Muscle of back (tissue), 11 donors: ENCODE results near the gene ADCY9. TPM values are rescaled to one million over a fixed set of nuclear protein-coding genes. Genes with fewer than 3 reads are reported as not detected.
"Not testable (repeated sequence)": the region's sequence is repeated elsewhere in the genome, so short reads cannot be mapped to it uniquely, and the experiment has no call there.

Experiments used
- DNase-seq, 3 donors: peaks; one replicate each; pipeline versions ENCODE4 v3.0.0 to v3.0.0-alpha.2; 2013
- polyA plus RNA-seq, 10 donors: library from polyadenylated mRNA; unstranded; fragments of 120-200 nt; gene quantifications; one replicate each; pipeline ENCODE4 v1.2.1, GENCODE V29; 2013; ENCODE audit not compliant: insufficient read length in 10 of 10

The ADCY9 gene
- polyA plus RNA-seq, 10 donors, result 11.3 to 16.9 (median 13.9) TPM

DNA sequence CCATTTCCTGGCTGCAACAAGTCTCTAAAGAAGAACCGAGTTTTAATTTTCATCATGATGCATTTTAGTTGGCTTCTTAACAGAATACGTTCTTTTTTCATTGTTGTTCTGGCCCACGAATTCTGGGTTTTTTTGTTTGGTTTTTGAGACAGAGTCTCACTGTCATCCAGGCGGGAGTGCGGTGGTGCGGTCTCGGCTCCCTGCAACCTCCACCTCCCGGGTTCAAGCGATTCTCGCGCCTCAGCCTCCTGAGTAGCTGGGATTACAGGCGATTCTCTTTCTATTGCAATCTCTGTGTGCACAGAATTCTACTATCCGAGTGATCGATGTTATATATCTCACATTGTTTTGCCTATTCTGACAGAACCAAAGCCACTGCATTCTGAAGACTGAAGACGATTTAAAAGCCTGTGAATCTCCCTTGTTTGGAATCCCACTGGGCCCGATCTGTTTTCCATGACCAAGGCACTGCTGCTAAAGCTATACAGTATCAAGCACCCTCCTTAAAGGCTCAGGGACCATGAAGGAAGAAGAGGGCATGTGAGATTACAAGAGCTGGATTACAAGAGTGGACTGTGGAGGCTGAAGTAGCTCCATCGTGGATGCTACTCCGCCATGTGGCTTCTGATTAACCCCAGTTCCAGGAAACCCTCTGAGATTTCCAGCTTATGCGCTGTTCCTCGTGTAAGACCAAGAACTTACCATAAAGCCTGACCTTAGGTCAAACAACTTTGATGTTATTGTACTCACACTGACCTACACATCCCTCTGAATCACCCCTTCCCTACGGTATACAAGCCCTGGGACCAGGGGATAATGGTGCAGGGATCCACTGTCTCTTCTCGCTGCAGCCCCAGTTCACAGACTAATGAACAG lies 44.3 kb downstream of the ADCY9 start:
- DNase-seq, result no peak

DNA sequence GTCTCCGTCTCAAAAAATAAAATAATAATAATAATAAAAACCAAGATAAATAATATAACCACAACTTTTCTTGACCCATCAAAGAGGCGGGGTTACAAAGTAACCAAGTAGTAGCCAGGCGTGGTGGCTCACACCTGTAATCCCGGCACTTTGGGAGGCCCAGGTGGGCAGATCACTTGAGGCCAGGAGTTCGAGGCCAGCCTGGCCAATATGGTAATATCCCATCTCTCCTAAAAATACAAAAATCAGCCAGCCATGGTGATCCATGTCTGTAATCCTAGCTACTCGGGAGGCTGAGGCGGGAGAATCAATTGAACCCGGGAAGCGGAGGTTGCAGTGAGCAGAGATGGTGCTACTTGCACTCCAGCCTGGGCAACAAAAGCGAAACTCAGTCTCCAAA lies 45.3 kb downstream of the ADCY9 start:
- DNase-seq, result no peak

DNA sequence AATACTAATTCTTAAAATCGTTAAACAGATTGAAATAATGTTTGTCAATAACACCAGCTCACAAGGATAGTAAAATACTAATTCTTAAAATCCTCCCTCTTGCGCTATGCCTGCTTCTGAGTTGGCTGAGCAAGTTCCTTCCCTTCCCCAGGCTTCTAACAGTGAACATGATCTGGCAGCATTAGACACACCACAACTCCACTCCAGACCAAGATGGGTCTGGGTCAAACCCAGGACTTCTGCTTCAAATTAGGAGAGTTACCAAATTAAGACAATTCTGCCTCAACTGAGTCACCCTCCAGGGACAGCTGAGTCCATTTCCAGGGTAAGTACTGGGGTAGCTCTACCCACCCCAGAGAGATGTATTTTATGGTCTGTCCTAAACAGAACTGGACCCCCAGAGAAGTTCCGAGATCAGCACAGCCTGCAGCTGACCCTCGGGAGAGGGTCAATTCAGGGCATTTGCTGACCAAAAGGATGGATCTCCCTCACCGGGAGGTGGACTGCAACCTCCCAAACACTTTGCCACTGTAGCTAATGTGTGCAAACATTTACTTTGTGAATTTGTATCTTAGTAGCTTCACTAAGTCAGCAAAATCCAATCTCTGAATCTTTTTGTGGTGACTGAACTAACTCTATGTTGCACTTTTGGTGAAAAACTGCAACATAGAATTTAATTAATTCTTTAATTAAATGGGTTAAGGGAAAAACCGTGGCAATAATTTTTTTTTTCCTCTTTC lies 48.8 kb downstream of the ADCY9 start:
- DNase-seq, result no peak

DNA sequence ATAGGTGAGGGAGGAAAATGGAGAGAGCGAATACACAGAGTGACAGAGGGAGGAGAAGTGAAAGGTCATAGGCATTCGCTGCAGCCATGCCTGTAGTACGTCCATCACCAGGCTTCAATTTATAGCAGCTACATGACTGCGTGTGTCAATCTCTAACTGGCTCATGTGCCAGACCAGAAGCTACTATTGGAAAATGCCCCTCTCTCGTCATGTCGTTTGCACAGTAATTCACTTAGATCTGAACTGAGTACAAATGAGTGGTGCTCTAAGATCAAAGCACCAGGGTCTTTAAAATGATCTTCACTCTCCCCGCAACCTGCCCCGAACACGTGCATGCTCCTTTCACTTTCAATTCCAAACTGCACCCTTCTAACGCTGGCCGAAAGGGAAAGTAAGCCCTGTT lies 51.3 kb downstream of the ADCY9 start:
- DNase-seq, result no peak

DNA sequence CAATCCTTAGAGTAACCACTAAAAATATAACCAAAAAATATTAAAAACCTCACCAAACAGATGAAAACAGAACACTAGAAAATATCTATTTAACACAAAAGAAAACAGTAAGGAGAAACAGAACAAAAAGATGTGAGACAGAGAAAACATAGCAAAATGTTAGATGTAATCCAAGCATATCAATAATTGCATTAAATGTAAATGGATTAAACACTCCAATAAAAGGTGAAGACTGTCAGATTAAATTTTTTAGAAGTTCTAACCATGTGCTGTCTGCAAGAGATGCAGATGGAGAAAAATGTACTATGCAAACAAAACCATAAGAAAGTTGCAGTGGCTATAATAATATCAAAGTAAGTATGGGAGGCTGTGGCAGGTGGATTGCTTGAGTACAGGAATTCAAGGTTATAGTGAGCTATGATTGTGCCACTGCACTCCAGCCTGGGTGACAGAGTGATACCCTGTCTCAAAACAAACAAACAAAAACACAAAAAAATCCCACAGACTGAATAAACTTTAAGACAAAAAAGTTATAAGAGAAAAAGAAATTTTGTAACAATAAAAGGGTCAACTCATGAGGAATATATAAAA lies 53.9 kb downstream of the ADCY9 start:
- DNase-seq, result no peak

DNA sequence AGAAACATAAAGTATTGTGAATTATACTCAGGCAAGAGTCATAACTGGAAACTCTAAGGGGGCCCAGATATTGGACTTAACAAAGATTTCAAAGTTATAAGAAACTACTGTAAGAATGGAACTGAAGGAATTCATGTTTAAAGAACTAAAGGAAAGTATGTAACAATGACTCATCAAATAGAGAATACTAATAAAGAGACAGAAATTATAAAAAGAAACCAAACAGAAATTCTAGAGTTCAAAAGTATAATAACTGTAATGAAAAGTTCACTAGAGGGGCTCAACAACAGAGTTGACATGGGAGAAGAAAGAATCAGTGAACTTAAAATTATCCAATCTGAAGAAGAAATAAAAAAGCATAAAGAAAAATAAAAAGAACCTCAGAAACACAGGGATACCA lies 55.4 kb downstream of the ADCY9 start:
- DNase-seq, result no peak

DNA sequence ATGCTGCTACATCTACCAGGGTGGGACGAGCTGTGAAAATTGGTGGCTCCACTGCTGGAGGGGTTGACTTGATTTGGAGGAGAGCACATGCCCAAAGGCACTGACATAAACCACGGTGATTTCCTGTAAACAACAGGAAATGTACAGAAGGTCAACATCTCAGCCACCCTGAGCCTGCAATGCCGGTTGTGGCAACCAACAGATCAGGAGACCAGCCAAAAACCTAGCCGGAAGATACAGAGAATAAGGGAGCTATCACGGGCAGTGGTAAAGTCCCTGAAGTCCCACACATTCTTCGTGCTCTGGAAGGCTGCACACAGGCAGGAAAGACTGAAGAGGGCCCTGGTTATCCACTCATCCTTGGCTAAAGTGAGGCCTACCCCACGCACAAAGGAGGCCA lies 56.2 kb downstream of the ADCY9 start:
- no peak for DNase-seq

DNA sequence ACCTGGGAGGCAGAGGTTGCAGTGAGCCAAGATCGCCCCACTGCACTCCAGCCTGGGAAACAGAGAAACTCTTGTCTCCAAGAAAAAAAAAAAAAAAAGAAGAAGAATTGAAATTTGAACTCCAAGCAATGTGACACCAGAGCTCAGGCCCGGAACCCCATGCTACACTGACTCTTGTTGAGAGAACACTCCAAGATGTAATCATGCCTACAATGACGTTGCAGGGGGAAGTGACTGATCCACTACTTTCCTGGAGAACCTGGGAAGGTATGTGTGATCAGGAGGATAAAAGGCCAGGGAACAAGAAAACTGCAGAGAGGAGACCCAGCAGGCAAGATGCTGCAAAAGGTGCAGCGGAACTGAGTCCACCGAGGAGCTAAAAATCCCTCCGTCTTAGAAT lies 57.9 kb downstream of the ADCY9 start:
- no peak for DNase-seq

DNA sequence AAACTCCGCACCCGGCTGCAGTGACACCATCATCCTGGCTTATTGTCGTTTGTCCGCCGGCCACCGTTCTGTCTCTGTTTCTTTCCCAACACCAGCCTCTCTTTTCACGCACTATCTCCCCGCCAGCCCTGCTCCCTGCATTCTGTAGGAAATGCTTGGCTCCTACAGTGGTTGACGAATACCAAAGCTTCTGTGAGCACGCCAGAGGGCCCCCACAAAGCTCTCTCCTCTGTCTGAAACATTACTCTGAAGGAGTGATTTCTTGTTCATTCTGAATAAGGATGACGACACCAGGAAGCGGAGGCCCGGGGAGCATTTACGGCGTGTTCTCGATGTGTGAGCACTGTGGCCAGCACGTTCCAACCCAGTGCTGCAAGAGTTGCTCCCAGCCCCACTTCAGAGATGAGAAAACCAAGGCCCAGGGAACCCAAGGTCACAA lies 58.8 kb downstream of the ADCY9 start:
- DNase-seq, result no peak

DNA sequence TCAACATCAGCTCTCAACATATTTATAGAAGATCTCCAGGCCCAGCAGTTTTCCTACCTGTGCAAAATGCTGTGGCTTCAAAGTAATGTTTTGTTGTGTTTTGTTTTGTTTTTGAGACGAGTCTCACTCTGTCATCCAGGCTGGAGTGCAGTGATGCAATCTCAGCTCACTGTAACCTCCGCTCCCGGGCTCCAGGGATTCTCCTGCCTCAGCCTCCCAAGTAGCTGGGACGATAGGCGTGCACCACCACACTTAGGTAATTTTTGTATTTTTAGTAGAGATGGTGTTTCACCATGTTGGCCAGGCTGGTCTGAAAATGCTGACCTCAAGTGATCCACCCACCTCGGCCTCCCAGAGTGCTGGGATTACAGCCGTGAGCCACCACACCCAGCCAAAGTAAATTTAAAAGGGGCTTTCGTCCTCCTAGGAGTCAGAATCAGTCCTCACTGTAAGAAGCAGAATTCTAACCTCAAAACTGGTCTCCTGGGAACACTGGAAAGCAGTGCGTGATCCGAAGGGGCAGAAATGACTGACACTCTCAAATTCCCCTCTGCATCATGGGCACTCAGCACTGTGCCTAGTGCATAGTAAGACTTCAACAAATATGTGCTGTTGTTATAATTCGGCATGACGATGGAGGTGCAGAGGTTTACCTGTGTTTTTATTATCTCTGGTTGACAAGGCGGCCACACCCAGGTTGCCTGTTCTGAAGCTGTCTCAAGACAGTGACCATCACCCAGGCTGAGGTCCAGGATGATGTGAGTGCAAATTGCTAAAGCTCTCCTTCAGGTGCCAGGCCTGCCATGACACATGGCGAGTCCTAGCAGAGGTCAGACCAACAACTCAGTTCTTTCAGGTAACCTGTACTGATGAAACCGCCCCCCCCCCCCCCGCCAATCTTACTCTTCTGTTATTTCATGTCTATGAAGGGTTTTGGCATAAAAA lies 59.8 kb downstream of the ADCY9 start:
- DNase-seq, result no peak

DNA sequence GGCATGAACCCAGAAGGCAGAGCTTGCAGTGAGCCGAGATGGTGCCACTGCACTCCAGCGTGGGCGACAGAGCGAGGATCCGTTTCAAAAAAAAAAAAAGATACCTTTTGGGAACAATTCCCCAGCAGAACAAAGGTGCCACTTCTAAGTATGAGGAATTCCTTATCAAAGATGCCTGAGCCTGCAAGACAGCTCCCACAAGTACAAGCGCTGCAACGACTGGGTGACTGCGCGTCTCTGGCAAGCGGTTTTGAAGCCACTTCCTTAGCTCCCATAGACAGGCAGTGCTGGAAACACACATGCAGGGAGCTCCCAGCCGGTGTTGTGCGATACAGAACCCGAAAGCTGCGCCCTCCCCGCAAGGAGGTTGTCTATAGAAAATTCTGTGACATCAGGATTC lies 60.5 kb downstream of the ADCY9 start:
- no peak for DNase-seq

DNA sequence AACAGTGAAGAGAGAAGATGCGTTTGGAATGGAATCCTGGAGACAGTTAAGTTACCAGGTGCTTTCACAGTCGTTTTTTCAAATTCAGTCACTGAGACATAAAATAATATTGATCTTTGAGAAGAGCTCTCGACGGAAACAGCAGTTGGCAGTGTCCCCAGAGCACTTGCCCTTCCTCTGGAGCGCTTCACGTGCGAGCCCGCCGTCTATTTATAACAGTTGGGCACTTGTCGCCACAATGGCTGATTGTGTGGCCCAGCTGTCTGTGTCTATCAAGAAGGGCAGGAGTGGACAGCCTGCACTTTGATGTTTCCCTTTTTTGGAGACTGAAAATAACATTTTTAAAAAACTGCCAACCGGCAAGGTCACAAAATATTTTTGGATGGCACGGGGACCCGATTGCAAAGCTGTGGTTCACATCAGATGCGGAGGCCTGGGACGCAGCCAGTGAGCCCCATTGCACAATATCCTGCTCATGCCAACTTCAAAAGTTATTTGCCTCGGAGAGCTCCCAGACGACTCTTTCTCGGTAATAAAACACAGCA lies 62.9 kb downstream of the ADCY9 start:
- peak; percentile 76 to 84 (median 81) for DNase-seq

DNA sequence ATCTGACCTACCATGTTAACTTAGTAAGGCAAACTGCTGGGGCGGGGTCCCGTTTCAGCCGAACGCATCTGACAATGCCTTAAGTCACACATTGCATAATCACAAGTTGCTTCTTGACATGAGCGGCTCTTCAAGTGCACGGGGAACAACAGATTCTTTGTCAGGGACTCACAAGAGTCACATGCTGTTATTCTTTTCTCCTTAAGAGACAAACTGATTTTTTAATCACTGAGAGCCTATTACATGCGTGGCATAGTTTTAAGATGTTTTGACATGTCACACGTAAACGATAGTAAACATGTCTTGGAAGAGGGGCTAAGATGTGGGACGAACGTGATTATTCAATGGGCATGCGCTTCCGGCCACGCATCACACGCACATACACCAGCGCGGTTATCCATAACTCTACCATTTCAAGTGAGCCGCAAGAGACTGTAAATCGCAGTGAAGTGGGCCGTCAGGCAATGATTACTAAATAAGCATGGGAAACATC lies 63.4 kb downstream of the ADCY9 start:
- peak in 1 of 3 donors; percentile 35 for DNase-seq

DNA sequence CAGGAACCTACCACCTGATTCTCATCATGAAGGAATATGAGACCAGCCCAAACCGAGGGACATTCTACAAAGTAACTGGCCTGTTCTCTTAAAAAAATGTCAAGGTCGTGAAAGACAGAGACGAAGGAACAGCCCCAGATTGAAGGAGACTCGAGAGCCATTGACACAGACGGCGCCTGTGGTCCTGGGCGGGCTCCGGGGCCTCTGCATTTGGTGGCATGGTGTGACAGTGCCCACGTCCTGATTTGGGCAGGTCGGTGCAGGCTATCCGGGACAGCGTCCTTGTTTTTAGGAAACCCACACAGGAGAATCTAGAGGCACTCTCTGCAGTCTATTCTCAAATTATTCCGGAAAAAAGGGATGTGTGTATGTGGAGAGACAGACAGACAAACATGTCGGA lies 64.1 kb downstream of the ADCY9 start:
- DNase-seq, result no peak

DNA sequence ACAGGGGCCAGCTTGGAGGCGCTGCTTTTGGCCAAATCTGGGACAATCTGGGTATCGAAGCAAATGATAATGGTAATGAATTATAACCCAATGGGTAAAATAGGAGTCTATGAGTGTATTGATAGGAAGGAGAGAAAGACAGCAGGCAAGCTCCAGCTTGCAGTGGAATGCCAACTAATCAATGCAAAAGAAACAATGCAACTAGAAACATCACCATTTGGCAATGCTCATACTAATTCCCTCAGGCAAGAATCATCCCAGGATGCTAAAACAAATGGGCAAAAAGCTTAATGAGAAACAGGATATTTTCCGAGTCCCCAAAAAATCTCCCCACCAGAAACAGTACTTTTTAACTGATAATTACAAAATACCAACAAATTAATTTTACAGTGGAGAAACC lies 64.7 kb downstream of the ADCY9 start:
- DNase-seq, result no peak

DNA sequence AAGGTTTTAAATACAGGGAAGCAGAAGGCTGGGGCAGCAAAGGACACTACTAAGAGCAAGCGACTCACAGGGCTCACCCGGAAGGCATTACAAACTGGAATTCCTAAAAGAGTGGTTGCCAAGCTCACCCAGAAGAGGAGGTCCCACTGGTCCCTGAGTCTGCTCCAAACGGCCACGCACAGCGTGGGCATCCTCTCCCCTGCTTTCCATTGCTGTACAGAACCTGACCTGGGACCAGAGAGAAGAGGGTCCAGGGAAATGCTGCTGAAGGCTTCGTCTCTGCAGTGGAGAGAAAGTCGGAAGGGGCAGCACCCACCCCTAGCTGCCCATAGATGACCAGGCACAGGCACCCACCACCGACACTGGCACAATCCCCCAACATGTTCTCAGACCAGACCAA lies 67.2 kb downstream of the ADCY9 start:
- DNase-seq, result no peak

DNA sequence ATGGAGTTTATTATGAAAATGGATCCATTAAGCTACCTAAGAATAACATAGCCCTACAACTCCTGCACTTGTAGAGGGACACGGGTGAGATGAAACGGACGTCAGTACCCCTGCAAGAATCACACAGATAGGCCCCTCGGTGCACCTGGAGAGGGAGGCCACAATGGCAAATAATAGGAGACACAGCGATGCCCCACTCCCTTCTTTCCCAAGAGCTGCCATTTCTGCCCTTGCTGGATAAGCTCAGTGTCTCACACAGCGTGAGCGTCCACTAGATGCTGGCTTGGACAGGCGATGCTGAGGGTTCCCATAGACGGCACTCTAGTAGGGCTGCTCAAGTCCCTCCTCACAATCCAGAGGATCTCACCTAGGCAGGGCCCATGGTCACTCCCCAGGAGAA lies 67.8 kb downstream of the ADCY9 start:
- no peak for DNase-seq

DNA sequence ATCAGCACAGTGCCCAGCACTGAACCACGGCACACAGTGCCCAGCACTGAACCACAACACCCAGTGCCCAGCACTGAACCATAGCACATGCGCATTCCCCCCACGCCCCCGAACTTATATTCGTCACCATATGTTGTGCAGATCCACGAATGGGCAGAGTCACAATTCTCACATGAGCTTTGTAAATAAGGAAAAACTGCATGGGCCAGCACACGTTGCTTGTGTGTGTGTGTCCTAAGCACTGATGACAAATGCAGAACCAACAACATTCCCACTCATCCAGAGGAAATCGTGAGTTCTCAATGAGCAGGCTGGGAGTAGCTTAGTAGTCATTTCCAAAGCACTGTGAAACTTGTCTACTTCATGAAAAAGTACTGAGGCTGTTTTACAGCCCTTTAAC lies 70.0 kb downstream of the ADCY9 start:
- DNase-seq, result peak in 1 of 3 donors; percentile 19

DNA sequence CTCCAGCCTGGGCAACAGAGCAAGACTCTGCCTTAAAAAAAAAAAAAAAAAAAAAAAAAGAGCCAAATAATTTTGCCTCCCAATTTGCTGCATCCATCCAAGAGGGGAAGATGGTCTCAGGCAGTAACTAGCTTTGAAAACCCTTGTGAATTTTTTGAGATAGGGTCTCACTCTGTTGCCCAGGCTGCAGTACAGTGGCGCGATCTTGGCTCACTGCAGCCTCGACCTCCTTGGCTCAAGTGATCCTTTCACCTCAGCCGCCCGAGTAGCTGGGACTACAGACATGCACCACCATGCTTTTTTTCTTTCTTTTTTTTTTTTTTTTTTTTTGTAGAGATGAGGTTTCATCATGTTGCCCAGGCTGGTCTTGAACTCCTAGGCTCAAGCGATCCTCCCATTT lies 70.7 kb downstream of the ADCY9 start:
- DNase-seq, result not testable (repeated sequence)

DNA sequence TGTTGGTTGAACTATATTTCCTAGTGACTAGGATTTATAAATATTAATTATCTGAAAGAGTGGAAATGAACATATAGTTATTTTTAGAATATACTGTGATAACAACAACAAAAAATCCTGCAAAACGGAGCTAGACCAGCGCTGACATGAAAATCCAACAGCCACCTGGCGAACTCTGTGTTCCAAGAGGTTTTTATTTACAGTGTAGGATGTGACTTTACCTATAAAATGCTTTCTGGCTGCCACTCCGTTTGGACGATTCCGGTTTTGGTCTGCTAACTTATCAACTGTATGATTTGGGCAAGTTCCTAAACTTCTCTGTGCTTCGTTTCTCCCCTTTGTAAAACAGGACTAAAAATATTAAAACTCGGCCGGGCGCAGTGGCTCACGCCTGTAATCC lies 73.7 kb downstream of the ADCY9 start:
- no peak for DNase-seq

DNA sequence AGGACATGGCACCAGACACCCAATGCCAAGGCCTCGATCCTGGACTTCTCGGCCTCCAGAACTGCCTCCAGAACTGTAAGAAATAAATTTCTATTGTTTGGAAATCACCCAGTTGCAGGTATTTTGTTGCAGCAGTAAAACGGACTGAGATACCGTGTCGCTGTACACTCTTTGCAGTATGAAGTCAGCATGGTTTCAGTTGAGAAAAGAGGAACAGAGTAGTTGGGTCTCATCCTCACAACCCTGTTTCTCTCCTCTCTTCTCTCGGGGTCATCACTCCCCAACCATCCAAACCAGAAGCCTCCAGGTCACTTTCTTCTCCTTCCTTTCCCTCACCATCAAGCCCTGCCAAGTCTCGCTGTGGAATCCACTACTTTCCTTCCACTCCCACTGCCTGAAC lies 77.8 kb downstream of the ADCY9 start:
- DNase-seq, result no peak
